GM23338 (cell line): ENCODE results near the gene CCDC32. TPM values are rescaled to one million over a fixed set of nuclear protein-coding genes. Genes with fewer than 3 reads are reported as not detected.

Experiments used
- ATAC-seq: fragments of 200-7000 bp; cut with Tn5 transposase; 3 replicates; pipeline ENCODE4 v1.9.1; 2020
- DNase-seq: peaks from one replicate; pipeline ENCODE4 v3.0.0-alpha.2; 2015; ENCODE audit warnings: low spot score
- H2AFZ ChIP-seq: fragments of 200-600 bp; sonication (generic); 2 replicates; pipeline ENCODE4 v1.8.0; 2016; ENCODE audit warnings: antibody characterized with exemption, mild to moderate bottlenecking, moderate library complexity
- H3F3A ChIP-seq: fragments of 200-600 bp; sonication (generic); replicated peaks from 2 replicates; pipeline ENCODE4 v1.8.0; 2017; ENCODE audit warnings: antibody characterized with exemption, mixed run types, low read depth
- H3K27ac ChIP-seq: fragments of 200-600 bp; sonication (generic); 2 replicates; pipeline ENCODE4 v1.6.1; 2016; ENCODE audit warnings: low read depth
- H3K27me3 ChIP-seq: fragments of 200-600 bp; sonication (generic); 2 replicates; pipeline ENCODE4 v1.8.0; 2016; ENCODE audit warnings: mild to moderate bottlenecking, mixed run types, moderate library complexity; ENCODE audit not compliant: insufficient read depth
- H3K36me3 ChIP-seq: fragments of 200-600 bp; sonication (generic); 2 replicates; pipeline ENCODE4 v1.8.0; 2016; ENCODE audit warnings: mild to moderate bottlenecking; ENCODE audit not compliant: insufficient read depth
- H3K4me1 ChIP-seq: fragments of 200-600 bp; sonication (generic); 2 replicates; pipeline ENCODE4 v1.8.0; 2016; ENCODE audit warnings: mild to moderate bottlenecking, moderate library complexity; ENCODE audit not compliant: insufficient read depth
- H3K4me2 ChIP-seq: fragments of 200-600 bp; sonication (generic); 2 replicates; pipeline ENCODE4 v1.7.1; 2017; ENCODE audit warnings: mixed run types
- H3K4me3 ChIP-seq: fragments of 200-600 bp; sonication (generic); 2 replicates; pipeline ENCODE4 v1.6.1; 2016; ENCODE audit warnings: mixed run types
- H3K79me2 ChIP-seq: fragments of 200-600 bp; sonication (generic); replicated peaks from 2 replicates; pipeline ENCODE4 v1.8.0; 2017; ENCODE audit warnings: mild to moderate bottlenecking; ENCODE audit not compliant: insufficient read depth
- H3K9me2 ChIP-seq: fragments of 200-600 bp; sonication (generic); 2 replicates; pipeline ENCODE4 v1.8.0; 2017; ENCODE audit not compliant: insufficient read depth
- H4K20me1 ChIP-seq: fragments of 200-600 bp; sonication (generic); replicated peaks from 2 replicates; pipeline ENCODE4 v1.8.0; 2017; ENCODE audit warnings: mild to moderate bottlenecking; ENCODE audit not compliant: insufficient read depth
- H3K27ac Mint-ChIP-seq: 2 replicates; pipeline ENCODE4 v1.8.0; 2020; ENCODE audit warnings: inconsistent platforms, mild to moderate bottlenecking, moderate library complexity, mixed read lengths
- H3K27me3 Mint-ChIP-seq: 3 replicates; pipeline ENCODE4 v1.8.0; 2022; ENCODE audit warnings: low read depth, mild to moderate bottlenecking, moderate library complexity, mixed read lengths, inconsistent platforms; ENCODE audit not compliant: insufficient read depth, poor library complexity
- H3K36me3 Mint-ChIP-seq: 3 replicates; pipeline ENCODE4 v1.8.0; 2021; ENCODE audit warnings: low read depth, mild to moderate bottlenecking, inconsistent platforms, moderate library complexity, mixed read lengths
- H3K4me1 Mint-ChIP-seq: 3 replicates; pipeline ENCODE4 v1.8.0; 2020; ENCODE audit warnings: mild to moderate bottlenecking, inconsistent platforms, mixed read lengths
- H3K4me3 Mint-ChIP-seq: 3 replicates; pipeline ENCODE4 v1.8.0; 2021; ENCODE audit warnings: moderate library complexity, mild to moderate bottlenecking, inconsistent platforms, mixed read lengths
- H3K9me3 Mint-ChIP-seq: 3 replicates; pipeline ENCODE4 v1.8.0; 2020; ENCODE audit warnings: moderate library complexity, mild to moderate bottlenecking, inconsistent platforms, mixed read lengths
- CREB1 ChIP-seq: fragments of 250-450 bp; sonication (Bioruptor Pico); IDR thresholded peaks from 2 replicates; pipeline ENCODE4 v1.5.0; 2020; ENCODE audit warnings: low read depth, mild to moderate bottlenecking, moderate library complexity
- CTCF ChIP-seq, 2 experiments: fragments of 200-600 bp in 1 of 2; sonication (generic) in 1 of 2; conservative IDR thresholded peaks; 2 replicates each; pipeline versions ENCODE4 v1.5.1 to v1.6.1; 2016 to 2017; ENCODE audit warnings: antibody characterized with exemption in 2 of 2, low read depth in 2 of 2, mild to moderate bottlenecking in 2 of 2, moderate library complexity in 1 of 2
- ETS1 ChIP-seq: IDR thresholded peaks from 2 replicates; pipeline ENCODE4 v1.6.1; 2016; ENCODE audit warnings: antibody characterized with exemption
- EZH2 ChIP-seq: fragments of 200-600 bp; sonication (generic); IDR thresholded peaks from one replicate; pipeline ENCODE4 v1.8.0; 2017; ENCODE audit warnings: antibody characterized with exemption, mild to moderate bottlenecking, low read depth; ENCODE audit not compliant: unreplicated experiment
- EZH2phosphoT487 ChIP-seq: fragments of 200-600 bp; sonication (generic); IDR thresholded peaks from one replicate; pipeline ENCODE4 v1.8.1; 2018; ENCODE audit warnings: antibody characterized with exemption; ENCODE audit not compliant: unreplicated experiment
- JUNB ChIP-seq: IDR thresholded peaks from one replicate; pipeline ENCODE4 v1.6.1; 2016; ENCODE audit warnings: antibody characterized with exemption; ENCODE audit not compliant: unreplicated experiment
- NANOG ChIP-seq: IDR thresholded peaks from 2 replicates; pipeline ENCODE4 v1.6.1; 2016; ENCODE audit warnings: antibody characterized with exemption, borderline replicate concordance
- POLR2AphosphoS5 ChIP-seq: IDR thresholded peaks from 2 replicates; pipeline ENCODE4 v1.6.1; 2016; ENCODE audit warnings: antibody characterized with exemption, low read depth
- REST ChIP-seq: IDR thresholded peaks from one replicate; pipeline ENCODE4 v1.6.1; 2018; ENCODE audit warnings: antibody characterized with exemption; ENCODE audit not compliant: unreplicated experiment
- STAT1 ChIP-seq: IDR thresholded peaks from one replicate; pipeline ENCODE4 v1.6.1; 2016; ENCODE audit warnings: antibody characterized with exemption; ENCODE audit not compliant: unreplicated experiment
- ZNF114 ChIP-seq: fragments of 250-450 bp; sonication (Bioruptor Pico); IDR thresholded peaks from 2 replicates; pipeline ENCODE4 v1.5.0; 2020; ENCODE audit warnings: mild to moderate bottlenecking, moderate library complexity
- ZNF331 ChIP-seq: fragments of 250-450 bp; sonication (Bioruptor Pico); IDR thresholded peaks from 2 replicates; pipeline ENCODE4 v1.5.0; 2020; ENCODE audit warnings: low read depth, mild to moderate bottlenecking, moderate library complexity
- ZNF462 ChIP-seq: fragments of 250-450 bp; sonication (Bioruptor Pico); IDR thresholded peaks from 2 replicates; pipeline ENCODE4 v1.5.0; 2020; ENCODE audit warnings: mild to moderate bottlenecking, moderate library complexity
- polyA plus RNA-seq: library from polyadenylated mRNA; unstranded; fragments of >200 nt; fragmentation: Nextera tagmentation; extraction: Ambion mirVana; gene quantifications from 2 replicates; pipeline ENCODE4 v1.2.1, GENCODE V29; 2016
- total RNA-seq: library from RNA; depleted of rRNA; stranded (reverse); fragments of >200 nt; shearing (Covaris generic); gene quantifications from 2 replicates; pipeline ENCODE4 v1.2.3, GENCODE V29; 2014

CCDC32 gene
- total and polyA plus RNA-seq, 2 experiments from 2014 or later = 13.8 to 15.4 TPM

- H3K9me3 Mint-ChIP-seq = no peaks in the 10 kb centered on the region; the same call in 2 of the 3 replicates
- Histone ChIP-seq H3K4me2 (peak overlapping the region; percentile 93), H4K20me1 (no peaks in the 10 kb centered on the region), H3K27ac (no peak overlapping the region), H3K4me3 (peak overlapping the region; percentile 72), H2AFZ (peak overlapping the region; percentile 97), H3K79me2 (no peaks in the 10 kb centered on the region), H3K27me3 (peaks cover 49% of the 10 kb centered on the region), H3K36me3 (no peaks in the 10 kb centered on the region), H3K9me2 (no peaks in the 10 kb centered on the region), H3K4me1 (peaks cover 14% of the 10 kb centered on the region; the same call in 1 of the 2 replicates), H3F3A (peaks cover 5% of the 10 kb centered on the region)
- TF ChIP-seq ZNF114 (no peak), NANOG (no peak), POLR2AphosphoS5 (no peak), CTCF (conservative IDR thresholded peaks at IDR 0.05; ENCODE audit: low read depth in 2 of 2) (no peak), ZNF331 (CRISPR knock-in tag) (no peak), EZH2phosphoT487 (no peak), STAT1 (no peak), EZH2 (no peak), ZNF462 (CRISPR knock-in tag) (no peak), CREB1 (CRISPR knock-in tag) (no peak), JUNB (no peak), ETS1 (no peak), REST (no peak)
- peak; percentile 32 for DNase-seq
- no peaks in the 10 kb centered on the region; the same call in 2 of the 3 replicates for H3K36me3 Mint-ChIP-seq
- H3K4me1 Mint-ChIP-seq = peaks cover 21% of the 10 kb centered on the region
- H3K27me3 Mint-ChIP-seq = peaks cover 29% of the 10 kb centered on the region
- peak; percentile 2 for ATAC-seq
- peak overlapping the region; percentile 72 for H3K4me3 Mint-ChIP-seq
- no peak overlapping the region for H3K27ac Mint-ChIP-seq
Observed at GRCh38 chr15:40511093-40511471, 53.8 kb downstream of the CCDC32 start.
